GM18505 (cell line): ENCODE measurements around the gene ASAP2.

Experiments used
- ATAC-seq: cut with Tn5 transposase; IDR thresholded peaks from one replicate; pipeline ENCODE4 v1.9.1; 2021; ENCODE audit not compliant: unreplicated experiment
- POLR2A ChIP-seq: IDR thresholded peaks from 4 replicates; pipeline ENCODE4 v1.6.1; 2011; ENCODE audit warnings: borderline replicate concordance; ENCODE audit not compliant: insufficient read depth, insufficient read length; ENCODE audit errors: extremely low read depth

ASAP2 gene

DNA sequence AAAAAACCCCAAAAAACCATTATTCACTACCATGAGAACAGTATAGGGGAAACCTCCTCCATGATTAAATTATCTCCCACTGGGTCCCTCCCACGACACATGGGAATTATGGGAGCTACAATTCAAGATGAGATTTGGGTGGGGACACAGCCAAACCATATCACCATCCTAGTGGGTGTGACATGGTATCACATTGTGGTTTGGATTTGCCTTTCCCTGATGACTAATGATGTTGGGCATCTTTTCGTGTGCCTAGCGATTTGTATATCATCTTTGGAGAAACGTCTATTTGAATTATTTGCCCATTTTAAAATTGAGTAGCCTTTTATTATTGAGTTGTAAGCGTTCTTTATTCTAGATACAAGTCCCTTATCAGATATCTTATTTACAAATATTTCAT is 8.7 kb upstream of the ASAP2 start:
- no peak for TF ChIP-seq POLR2A

DNA sequence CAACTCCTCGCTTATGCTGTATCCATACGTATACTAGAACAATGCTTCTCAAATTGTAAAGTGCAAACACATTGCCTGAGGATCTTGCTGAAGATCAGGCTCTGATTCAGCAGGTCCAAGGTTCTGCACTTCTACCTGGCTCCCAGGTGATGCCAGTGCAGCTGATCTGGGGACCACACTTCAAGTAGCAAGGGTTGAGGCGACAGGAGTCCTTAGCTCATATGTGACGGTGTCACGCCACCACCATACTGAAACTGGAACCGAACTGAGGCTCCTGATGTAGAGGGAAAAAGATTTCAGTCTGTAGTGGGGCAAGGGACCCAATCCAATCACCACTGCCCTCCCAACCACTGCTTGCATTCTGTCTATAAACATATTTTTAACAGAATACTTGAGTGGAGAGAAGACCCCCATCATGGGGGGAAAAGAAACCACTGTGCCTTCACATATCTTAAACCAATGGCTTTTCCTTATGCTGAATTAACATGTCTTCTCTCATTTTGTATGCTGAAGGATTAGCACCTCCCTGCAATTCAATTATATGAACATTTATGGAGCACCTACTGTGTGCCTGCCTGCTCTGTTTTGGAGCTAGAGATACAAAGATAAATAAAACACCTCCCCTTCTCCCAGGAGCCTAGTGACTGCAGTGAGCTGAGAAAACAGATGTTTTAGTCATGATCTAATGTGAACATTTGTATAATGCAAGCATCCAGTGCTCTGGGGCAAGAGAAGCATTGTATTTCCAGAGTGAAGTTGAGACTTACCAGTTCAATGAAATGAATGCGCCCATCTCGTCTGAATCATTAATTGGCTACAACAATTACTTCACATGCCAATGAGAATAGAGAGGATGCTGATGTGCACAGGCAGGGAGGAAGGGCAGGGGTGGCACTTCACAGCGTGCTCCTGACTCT is 6.6 kb upstream of the ASAP2 start:
- ATAC-seq: no peak
- TF ChIP-seq POLR2A: no peak

More for the DNA sequence above, 8.7 kb upstream of the ASAP2 start:
- no peak for ATAC-seq

DNA sequence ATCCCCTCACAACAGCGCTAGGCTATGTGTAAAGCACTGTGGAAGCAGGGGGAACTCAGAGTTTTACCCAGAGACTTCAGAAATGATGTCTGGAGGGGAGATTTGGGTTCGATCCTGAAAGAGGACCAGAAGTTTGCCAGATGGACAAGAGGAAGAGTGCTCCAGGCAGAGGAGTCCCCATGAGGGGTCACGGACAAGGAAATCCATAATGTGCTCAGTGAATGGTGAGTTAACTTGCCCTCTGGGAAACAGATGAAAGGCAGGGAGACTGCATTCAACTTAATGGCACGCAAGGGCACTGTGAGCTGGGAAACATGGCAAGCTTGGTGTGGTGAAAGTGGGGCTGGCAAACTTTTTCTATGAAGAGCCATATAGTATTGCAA is 6.0 kb upstream of the ASAP2 start:
- TF ChIP-seq POLR2A: no peak
- no peak for ATAC-seq

DNA sequence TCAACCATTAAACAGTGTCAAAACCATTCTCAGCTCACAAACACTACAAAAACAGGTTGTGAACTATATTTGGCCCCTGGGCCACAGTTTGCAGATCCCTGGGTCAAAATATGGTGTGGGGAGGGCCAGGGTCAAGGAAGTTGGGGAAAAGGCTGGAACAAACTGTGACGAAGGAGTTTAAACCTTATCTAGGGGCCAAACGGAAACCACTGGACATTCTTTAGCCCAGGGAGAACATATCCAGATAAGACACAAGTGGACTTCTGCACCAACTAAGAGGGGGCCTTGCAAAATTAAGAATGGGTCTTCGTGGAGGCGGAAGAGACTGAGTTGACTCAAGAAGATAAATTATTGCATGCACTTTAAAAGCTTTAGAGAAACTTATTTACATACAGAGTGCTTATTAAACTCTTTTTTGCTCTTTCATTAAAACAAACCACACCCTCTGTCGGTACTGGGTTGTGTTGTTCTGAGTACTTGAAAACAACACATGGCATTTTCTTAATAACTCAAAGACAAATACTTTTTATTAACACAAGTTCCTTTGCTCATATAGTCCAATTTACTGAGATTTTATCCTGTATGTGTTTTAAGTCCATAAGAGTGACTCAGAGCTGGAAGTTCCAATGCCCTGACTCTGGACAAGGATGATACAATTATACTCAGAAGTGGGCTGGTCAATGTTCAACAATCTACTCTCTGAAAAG is 5.3 kb upstream of the ASAP2 start:
- ATAC-seq: no peak
- no peak for TF ChIP-seq POLR2A

DNA sequence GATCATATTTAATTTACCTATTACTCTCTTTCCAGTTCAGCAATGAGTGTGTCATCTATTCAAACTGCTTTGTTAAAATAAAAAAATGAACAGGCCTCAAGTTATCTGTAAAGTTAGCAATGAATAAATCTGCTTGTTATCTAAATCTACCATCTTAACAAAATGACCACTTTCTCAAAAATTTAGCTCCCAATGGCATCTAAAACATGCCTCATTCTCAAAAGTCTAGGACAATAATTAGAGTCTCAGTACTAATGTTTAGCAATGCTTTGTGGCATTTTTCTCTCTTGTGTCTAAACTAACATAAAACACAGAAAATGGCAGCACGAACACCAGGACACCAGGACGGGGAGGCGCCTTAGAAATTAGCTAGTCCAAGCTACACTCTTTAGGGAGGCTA is 3.6 kb upstream of the ASAP2 start:
- no peak for ATAC-seq
- no peak for TF ChIP-seq POLR2A

DNA sequence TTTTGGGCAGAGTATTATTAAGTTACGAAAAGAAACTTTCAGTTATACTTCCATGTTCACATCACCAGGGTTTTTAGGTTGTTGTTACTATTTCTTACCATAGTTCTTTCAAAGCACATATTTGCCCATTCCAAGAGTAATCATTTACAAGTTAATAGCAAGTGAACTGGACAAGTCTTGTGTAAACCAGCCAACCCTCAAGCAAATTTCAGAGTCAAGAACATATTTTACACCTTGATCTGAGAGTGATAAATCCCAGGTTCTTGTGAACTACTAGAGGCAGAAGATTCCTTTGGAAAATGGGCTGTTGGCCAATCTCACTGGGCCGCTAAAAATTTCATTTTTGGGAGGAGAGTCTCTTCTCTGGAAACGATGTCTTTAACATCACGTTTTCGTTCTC is 2.7 kb upstream of the ASAP2 start:
- ATAC-seq: no peak
- TF ChIP-seq POLR2A: no peak

DNA sequence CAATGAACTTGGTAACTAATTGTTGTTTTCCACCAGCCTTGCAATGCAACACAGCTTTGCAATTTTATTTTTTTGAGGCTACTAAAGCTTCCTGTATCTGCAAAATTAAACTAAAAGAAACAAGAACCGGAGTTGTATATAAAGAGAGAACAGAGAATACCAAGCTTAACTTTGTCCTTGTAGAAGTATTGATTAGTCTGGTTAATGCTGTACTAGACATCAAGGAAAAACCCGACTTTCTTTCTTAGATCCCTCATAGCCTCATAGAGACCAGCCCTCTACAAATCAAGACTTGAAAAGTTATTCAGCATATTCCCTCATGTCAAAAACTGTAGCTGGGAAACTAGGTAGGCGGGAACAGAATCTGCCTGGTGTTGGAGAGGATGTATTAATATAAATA is 1.7 kb upstream of the ASAP2 start:
- ATAC-seq: no peak
- no peak for TF ChIP-seq POLR2A

DNA sequence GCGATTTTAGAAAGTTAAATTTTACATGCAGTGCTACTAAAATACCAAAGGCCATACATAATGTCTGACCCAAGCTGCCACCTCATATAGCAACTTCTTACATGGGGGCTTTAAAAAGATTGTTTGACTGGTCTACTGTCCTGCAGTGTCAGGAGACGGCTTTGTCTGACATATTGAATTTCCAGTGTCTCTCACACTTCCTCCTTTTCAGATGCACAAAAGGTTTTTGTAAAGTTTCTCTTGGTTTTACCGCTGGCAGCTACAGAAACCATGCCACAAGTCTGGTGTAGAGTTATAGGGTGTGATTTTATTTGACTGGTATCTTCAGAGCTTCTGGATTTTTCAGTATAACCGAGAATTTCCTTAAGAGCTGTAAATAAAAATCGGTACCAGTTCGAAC is 1.1 kb upstream of the ASAP2 start:
- no peak for TF ChIP-seq POLR2A
- no peak for ATAC-seq

DNA sequence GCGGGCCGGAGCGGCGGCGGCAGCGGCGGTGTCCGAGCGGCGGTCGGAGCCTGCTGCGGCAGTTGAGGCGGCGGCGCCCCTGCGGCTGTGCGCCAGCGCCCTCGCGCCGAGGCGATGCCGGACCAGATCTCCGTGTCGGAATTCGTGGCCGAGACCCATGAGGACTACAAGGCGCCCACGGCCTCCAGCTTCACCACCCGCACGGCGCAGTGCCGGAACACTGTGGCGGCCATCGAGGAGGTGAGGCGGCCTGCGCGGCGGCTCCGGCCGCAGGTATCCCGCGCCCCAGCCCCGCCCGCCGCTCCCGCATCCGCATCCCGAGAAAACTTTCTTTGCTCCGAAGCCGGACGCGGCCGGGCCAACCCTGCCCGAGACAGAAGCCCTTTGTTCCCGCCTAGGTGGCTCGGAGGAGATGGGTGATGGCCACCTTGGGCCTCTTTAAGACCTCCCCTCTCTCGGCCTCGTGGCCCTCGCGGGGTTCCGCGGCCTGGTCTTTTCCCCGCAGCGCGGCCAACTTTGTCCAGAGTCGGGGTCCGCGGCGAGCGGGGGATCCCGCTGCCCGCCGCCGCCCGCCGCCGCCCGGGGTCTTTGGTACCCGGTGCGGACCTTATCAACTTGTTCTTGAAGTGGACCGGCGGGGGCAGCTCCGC is 504 bp downstream of the ASAP2 start:
- no peak for ATAC-seq
- TF ChIP-seq POLR2A: no peak

DNA sequence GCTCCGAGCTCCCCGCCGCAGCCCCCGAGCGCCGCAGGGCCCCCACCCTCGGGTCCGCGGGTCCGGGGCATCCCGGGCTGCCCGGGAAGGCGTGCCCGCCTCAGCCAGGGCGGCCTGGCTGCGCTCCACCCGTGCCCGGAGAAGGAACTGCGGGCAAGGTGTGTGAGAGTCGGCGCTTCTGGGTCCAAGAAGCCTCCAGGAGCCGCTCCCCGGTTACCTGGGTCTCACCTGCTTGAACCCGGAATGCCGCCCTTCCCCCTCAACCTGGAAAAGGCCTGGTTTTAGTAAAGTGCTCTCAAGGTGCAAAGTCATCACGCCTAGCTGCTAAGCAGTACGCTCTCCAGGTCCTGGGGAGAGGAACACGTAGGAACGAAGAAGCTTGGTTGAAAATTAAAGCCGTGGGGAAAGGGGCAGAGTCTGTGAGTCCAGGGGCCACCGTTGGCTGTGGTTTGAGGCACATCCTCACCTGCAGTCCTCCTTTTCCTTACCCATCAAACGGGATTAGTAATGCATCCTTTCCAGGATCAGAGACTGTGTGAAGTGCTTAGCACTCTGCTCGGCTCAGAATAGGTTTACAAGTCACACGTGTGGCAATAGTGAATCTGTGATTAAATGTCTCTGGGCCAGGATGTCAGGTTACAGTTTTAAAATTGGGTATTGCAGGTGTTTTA is 1.2 kb downstream of the ASAP2 start:
- ATAC-seq: no peak
- no peak for TF ChIP-seq POLR2A

DNA sequence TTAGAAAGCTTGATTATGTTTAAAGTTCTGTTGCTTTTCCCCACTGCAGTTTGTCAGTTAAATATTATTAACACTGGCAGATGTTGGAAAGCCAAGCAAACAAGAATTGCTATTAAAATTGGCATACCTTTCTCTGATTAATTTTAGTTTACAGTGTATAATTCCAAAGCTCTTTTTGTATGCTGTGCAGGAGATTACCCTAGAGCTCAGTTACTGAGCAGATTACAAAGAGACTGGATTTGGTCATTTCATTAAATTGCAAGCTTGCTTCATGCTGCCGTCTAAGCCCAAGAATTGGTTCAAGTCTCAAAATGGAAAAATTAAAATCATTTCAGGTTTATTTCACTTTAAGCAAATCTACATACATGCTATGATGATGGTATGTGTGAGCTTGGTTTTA is 2.3 kb downstream of the ASAP2 start:
- no peak for TF ChIP-seq POLR2A
- no peak for ATAC-seq

DNA sequence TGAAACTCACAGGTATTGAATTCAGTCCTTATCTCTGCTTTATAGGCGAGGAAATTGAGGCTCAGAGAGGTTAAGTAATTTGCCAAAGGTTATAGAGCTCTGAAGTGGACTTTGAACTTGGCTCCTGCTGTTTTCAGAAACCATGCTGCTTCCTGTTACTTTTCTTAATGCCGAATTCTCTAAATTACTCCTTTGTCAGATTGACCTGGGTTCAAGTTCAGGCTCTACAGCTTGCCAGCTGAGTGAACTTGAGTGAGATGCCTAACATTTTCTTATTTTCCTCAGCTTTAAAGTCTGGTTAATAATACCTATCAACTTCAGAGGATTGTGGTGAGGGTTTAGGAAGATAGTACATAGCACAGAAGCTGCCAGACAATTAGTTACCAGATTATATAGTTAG is 3.4 kb downstream of the ASAP2 start:
- ATAC-seq: no peak
- no peak for TF ChIP-seq POLR2A

DNA sequence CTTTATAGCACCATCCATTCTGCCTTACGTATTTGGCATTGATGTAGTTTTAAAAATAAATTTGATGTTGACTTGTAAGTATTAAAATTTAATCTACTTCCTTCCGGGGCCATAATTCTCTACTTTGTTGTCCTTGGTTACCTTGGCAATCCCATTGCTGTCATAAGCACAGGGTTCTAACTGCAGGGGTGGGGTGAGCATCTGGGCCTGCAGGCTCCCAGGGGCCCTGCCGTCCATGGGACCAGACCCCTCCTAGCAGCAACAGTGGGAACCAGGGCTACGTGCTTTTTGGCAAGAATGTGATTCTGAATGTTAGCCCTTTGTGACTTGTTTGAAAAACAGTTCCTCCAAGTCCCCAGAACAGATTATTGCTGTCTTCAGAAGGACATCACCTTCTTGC is 4.9 kb downstream of the ASAP2 start:
- no peak for ATAC-seq

More for the DNA sequence above, 4.9 kb downstream of the ASAP2 start:
- TF ChIP-seq POLR2A: no peak
